BLaER1 (cell line): ENCODE measurements around the gene ADTRP.
"Not testable (repeated sequence)": the region's sequence is repeated elsewhere in the genome, so short reads cannot be mapped to it uniquely, and the experiment has no call there.

Experiments used
- H3K27ac ChIP-seq: shearing (Covaris generic); formaldehyde crosslinking; 2 replicates; pipeline ENCODE4 v1.8.1; 2022
- H3K27me3 ChIP-seq: shearing (Covaris generic); formaldehyde crosslinking; 2 replicates; pipeline ENCODE4 v1.8.1; 2022
- H3K36me3 ChIP-seq: shearing (Covaris generic); formaldehyde crosslinking; 2 replicates; pipeline ENCODE4 v1.8.1; 2022
- H3K4me1 ChIP-seq: shearing (Covaris generic); formaldehyde crosslinking; 2 replicates; pipeline ENCODE4 v1.8.1; 2022
- H3K4me2 ChIP-seq: shearing (Covaris generic); formaldehyde crosslinking; 2 replicates; pipeline ENCODE4 v1.8.1; 2022
- H3K4me3 ChIP-seq: shearing (Covaris generic); formaldehyde crosslinking; 2 replicates; pipeline ENCODE4 v1.8.1; 2022
- H3K9ac ChIP-seq: shearing (Covaris generic); formaldehyde crosslinking; 2 replicates; pipeline ENCODE4 v1.8.1; 2022
- H3K9me3 ChIP-seq: shearing (Covaris generic); formaldehyde crosslinking; 2 replicates; pipeline ENCODE4 v1.8.1; 2022
- H4K20me1 ChIP-seq: shearing (Covaris generic); formaldehyde crosslinking; 2 replicates; pipeline ENCODE4 v1.8.1; 2022
- Cebpa-rat ChIP-seq: shearing (Covaris generic); IDR thresholded peaks from 2 replicates; pipeline ENCODE4 v1.8.1; 2022

Gene ADTRP

DNA sequence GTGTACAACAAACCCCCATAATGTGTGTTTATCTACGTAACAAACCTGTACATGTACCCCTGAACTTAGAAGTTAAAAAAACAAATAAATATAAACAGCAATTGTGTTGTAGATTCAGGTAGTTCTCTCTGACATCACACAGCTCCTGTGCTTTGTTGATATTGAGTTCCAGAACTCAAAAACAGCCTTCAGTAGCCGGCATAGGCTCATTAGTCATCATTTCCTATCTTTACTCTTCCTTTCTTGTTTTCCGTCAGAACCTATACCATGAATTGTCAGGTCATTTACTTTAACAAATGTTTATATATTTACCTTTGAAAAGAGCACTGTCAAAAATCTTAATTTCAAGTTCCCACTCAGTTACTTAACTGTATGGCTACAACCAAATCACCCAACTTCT is 88.8 kb downstream of the ADTRP start:
- H3K4me2 ChIP-seq = no peak overlapping the region
- H3K4me3 ChIP-seq = no peak overlapping the region
- H3K9me3 ChIP-seq = peaks cover 19% of the 10 kb centered on the region
- H3K27ac ChIP-seq = no peak overlapping the region
- H3K9ac ChIP-seq = no peak overlapping the region
- H3K36me3 ChIP-seq = no peaks in the 10 kb centered on the region
- H4K20me1 ChIP-seq = no peaks in the 10 kb centered on the region
- H3K27me3 ChIP-seq = no peaks in the 10 kb centered on the region
- no peak for TF ChIP-seq Cebpa-rat
- peaks cover 14% of the 10 kb centered on the region for H3K4me1 ChIP-seq

DNA sequence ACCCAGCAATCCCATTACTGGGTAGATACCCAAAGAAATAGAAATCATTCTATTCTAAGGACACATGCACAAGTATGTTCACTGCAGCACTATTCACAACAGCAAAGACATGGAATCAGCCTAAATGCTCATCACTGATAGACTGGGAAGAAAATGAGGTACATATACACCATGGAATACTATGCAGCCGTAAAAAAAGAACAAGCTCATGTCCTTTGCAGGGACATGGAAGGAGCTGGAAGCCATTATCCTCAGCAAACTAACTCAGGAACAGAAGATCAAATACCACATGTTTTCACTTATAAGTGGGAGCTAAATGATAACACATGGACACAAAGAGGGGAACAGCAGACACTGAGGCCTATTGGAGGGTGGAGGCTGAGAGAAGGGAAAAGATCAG is 89.2 kb downstream of the ADTRP start:
- H3K9me3 ChIP-seq = peaks cover 19% of the 10 kb centered on the region
- not testable (repeated sequence) for H3K4me3 ChIP-seq, H3K4me2 ChIP-seq, H3K36me3 ChIP-seq, H3K9ac ChIP-seq, H3K27me3 ChIP-seq, H4K20me1 ChIP-seq, H3K27ac ChIP-seq
- peaks cover 14% of the 10 kb centered on the region for H3K4me1 ChIP-seq

DNA sequence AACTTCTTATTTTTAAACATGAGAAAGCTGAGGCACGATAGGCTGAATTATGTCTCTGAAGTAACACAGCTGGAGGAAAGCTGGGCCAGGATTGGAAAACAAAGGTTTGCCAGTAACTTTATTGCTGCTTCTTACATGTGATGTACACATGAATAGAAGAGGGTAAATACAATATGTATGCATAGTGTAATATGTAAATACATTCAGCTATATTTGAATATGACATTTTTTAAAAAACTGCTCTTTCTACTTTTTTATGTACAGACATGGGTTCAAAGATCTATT is 90.2 kb downstream of the ADTRP start:
- H3K36me3 ChIP-seq = no peaks in the 10 kb centered on the region
- TF ChIP-seq Cebpa-rat = no peak
- no peak overlapping the region for H3K27ac ChIP-seq
- H3K4me1 ChIP-seq = peaks cover 13% of the 10 kb centered on the region
- H3K4me2 ChIP-seq = no peak overlapping the region
- H3K27me3 ChIP-seq = no peaks in the 10 kb centered on the region
- H3K9me3 ChIP-seq = peaks cover 19% of the 10 kb centered on the region
- no peak overlapping the region for H3K9ac ChIP-seq
- no peaks in the 10 kb centered on the region for H4K20me1 ChIP-seq
- H3K4me3 ChIP-seq = no peak overlapping the region

DNA sequence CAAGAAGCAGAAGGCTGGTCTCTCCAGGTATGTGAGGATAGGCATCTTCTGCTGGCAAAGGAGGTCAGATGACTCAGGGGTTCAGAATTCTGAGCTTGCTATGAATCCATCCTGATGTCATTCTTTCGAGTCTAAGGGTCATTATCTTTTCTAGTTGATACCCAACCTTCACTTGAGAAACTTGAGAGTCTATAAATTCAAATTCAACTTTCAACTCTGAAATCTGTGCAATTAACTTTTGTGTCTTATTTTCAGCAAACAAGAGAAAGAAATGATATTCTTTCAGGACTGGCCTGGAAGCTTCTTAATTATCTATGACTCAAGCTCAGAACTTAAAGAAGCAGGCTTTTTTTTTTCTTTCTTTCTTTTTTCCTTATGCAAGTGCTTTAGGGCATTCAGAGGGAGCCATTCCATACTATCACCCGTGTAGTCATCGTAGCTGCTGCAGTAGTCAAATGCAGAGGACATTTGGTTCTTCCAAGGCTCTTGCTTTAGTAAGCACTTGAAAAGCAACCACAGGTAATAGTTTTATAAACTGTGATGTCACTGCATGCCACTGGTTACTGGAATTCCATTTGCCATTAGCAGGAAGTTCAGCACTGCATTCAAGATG is 93.0 kb downstream of the ADTRP start:
- H3K27me3 ChIP-seq = no peaks in the 10 kb centered on the region
- H3K4me1 ChIP-seq = no peaks in the 10 kb centered on the region
- H3K9me3 ChIP-seq = peaks cover 21% of the 10 kb centered on the region
- H3K4me3 ChIP-seq = no peak overlapping the region
- no peak overlapping the region for H3K27ac ChIP-seq
- no peak overlapping the region for H3K4me2 ChIP-seq
- no peaks in the 10 kb centered on the region for H3K36me3 ChIP-seq
- no peak for TF ChIP-seq Cebpa-rat
- no peaks in the 10 kb centered on the region for H4K20me1 ChIP-seq
- no peak overlapping the region for H3K9ac ChIP-seq

DNA sequence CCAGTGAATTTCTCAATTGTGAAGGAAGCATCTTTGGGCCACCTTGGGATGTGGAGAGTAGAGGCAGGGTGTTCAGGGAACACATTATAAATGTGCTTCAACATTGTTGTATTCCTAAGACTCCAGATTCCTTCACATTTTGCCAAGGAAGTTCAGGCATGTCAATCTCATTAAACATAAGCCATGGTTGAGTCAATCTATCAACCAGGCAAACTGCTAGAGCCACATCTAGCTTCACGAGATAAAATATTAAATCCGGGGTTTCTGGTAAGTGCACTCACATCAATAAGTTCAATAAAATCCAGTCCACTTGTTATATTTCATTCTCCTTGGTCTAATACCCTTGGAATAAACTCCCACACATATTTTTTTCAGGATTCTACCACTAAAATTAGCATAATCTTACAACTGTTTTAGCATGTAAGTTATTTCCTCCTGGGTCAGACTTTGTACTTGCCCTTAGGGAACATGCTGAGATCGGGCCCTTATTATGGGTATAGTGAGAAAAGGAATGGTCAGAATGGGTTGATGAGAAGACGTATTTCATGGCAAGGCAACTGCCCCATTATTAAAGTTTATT is 93.6 kb downstream of the ADTRP start:
- no peak for TF ChIP-seq Cebpa-rat
- no peaks in the 10 kb centered on the region for H3K4me1 ChIP-seq
- no peaks in the 10 kb centered on the region for H3K36me3 ChIP-seq
- no peaks in the 10 kb centered on the region for H4K20me1 ChIP-seq
- H3K27me3 ChIP-seq = no peaks in the 10 kb centered on the region
- no peak overlapping the region for H3K9ac ChIP-seq
- peaks cover 27% of the 10 kb centered on the region for H3K9me3 ChIP-seq
- no peak overlapping the region for H3K27ac ChIP-seq
- H3K4me3 ChIP-seq = no peak overlapping the region
- H3K4me2 ChIP-seq = no peak overlapping the region

DNA sequence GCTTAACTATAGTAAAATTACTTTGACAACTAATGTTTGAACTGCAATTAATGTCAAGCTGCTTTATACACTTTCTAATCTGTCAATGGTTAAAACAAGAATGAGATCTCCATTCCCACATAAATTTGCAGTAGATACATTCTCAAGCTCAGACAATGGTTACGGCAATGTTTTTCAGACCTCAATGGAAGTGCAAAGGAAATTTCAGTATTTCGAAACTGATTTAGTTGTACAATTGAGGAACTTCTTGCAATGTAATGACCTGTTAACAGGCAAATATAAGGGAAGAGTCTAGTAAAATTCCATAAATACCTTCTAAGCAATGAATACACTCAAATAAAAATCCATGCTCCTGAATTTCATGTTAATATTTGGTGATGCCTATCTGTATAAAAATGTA is 94.7 kb downstream of the ADTRP start:
- H3K27ac ChIP-seq = no peak overlapping the region
- H4K20me1 ChIP-seq = no peaks in the 10 kb centered on the region
- H3K9me3 ChIP-seq = peaks cover 22% of the 10 kb centered on the region
- H3K36me3 ChIP-seq = no peaks in the 10 kb centered on the region
- no peak overlapping the region for H3K4me3 ChIP-seq
- H3K4me2 ChIP-seq = no peak overlapping the region
- TF ChIP-seq Cebpa-rat = no peak
- H3K27me3 ChIP-seq = no peaks in the 10 kb centered on the region
- H3K9ac ChIP-seq = no peak overlapping the region
- no peaks in the 10 kb centered on the region for H3K4me1 ChIP-seq

DNA sequence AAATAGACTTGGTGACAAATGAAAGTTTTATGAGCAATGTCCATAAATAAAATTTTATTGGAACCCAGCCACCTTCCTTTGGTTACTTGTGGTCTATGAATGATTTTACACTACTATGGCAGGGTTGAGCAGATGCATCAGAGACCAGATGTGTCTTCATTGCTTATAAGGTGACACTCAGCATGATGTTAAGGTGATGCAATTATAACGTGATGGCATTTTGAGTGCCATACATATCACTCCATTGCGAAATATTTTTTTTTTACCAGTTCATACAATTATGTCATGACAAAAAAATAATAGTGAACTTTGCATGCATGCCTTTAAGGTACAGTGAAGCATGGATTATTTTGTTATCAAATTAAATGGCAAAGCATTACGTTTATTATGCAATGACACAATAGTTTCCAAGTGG is 96.0 kb downstream of the ADTRP start:
- TF ChIP-seq Cebpa-rat = no peak; the same call in 1 of the 2 replicates
- no peak overlapping the region for H3K9ac ChIP-seq
- H3K27me3 ChIP-seq = no peaks in the 10 kb centered on the region
- H3K27ac ChIP-seq = no peak overlapping the region
- no peaks in the 10 kb centered on the region for H3K4me1 ChIP-seq
- no peaks in the 10 kb centered on the region for H3K36me3 ChIP-seq
- H3K4me3 ChIP-seq = no peak overlapping the region
- no peak overlapping the region for H3K4me2 ChIP-seq
- H3K9me3 ChIP-seq = peaks cover 22% of the 10 kb centered on the region
- H4K20me1 ChIP-seq = no peaks in the 10 kb centered on the region

DNA sequence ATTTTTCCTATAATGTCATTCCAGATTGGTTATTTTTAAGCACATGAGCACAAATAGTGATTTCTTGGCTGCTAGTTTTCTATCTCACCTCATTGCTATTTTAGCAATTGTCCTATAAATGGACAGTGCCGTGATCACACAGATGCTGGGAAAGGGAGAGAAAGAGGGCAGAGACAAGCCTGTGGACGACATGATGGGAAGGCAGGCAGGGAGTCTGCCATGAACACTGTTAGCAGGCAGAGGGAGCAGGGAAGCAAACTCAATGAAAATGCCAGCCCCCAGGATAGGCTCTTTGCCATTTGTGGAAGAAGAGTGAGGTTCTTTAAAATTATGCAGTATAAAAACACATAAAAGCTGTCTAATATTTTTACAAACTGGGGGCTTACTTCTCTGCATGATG is 96.8 kb downstream of the ADTRP start:
- H3K9ac ChIP-seq = no peak overlapping the region
- no peaks in the 10 kb centered on the region for H3K4me1 ChIP-seq
- no peaks in the 10 kb centered on the region for H3K27me3 ChIP-seq
- no peak overlapping the region for H3K4me2 ChIP-seq
- no peak overlapping the region for H3K27ac ChIP-seq
- TF ChIP-seq Cebpa-rat = no peak
- peaks cover 22% of the 10 kb centered on the region for H3K9me3 ChIP-seq
- H4K20me1 ChIP-seq = no peaks in the 10 kb centered on the region
- H3K4me3 ChIP-seq = no peak overlapping the region
- no peaks in the 10 kb centered on the region for H3K36me3 ChIP-seq

DNA sequence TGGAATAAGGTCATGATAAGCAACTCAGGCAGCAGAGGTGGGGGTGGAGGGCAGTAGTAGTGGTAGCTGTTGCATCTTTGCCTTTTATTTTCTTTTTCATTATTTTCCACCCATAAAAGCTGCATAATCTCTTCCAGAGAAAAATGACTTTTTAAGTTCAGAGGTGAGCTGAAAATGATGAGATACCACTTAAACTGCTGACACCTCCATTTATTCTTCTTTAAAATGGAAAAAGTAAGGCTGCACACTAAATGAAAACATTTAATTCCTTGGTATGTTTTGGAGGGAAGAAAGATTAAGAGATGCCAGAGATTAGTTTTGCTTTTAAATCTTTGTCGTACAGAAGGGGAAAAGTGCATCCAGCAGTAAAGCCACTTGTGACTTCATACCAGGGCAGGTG is 97.2 kb downstream of the ADTRP start:
- Histone ChIP-seq H3K27ac (no peak overlapping the region), H4K20me1 (no peaks in the 10 kb centered on the region), H3K27me3 (no peaks in the 10 kb centered on the region), H3K4me3 (no peak overlapping the region), H3K9me3 (peaks cover 22% of the 10 kb centered on the region), H3K4me2 (no peak overlapping the region), H3K9ac (no peak overlapping the region), H3K4me1 (no peaks in the 10 kb centered on the region), H3K36me3 (no peaks in the 10 kb centered on the region)
- TF ChIP-seq Cebpa-rat = no peak

DNA sequence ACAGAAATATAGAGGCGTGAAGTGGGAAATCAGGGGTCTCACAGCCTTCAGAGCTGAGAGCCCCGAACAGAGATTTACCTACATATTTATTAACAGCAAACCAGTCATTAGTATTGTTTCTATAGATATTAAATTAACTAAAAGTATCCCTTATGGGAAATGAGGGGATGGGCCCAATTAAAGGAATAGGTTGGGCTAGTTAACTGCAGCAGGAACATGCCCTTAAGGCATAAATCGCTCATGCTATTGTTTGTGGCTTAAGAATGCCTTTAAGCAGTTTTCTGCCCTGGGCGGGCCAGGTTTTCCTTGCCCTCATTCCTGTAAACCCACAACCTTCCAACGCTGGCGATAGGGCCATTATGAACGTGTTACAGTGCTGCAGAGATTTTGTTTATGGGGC is 98.1 kb downstream of the ADTRP start:
- H3K4me2 ChIP-seq, H3K4me1 ChIP-seq, H3K36me3 ChIP-seq, H4K20me1 ChIP-seq, H3K27me3 ChIP-seq, H3K4me3 ChIP-seq, H3K9ac ChIP-seq, H3K27ac ChIP-seq: not testable (repeated sequence)
- H3K9me3 ChIP-seq = peaks cover 22% of the 10 kb centered on the region

DNA sequence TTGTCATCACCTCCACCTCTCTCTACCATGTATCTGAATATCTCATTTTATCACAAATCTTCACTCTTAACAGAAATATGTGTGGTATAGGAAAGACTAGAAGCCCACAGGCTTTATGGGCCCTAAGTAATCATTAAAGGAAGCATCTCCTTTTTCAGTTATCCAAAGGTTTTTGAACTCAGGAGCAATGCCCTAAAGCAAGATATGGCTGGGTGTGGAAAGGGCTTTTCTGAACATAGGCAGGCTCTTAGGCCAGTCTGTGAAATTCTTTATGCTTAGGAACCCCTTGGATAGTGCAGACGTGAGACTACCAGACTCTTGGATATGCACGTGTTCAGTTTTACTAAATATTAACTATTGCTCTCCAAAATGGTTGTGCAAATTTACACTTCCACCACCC is 99.5 kb downstream of the ADTRP start:
- H3K27me3 ChIP-seq = no peaks in the 10 kb centered on the region
- TF ChIP-seq Cebpa-rat = no peak
- no peaks in the 10 kb centered on the region for H3K4me1 ChIP-seq
- peaks cover 22% of the 10 kb centered on the region for H3K9me3 ChIP-seq
- no peaks in the 10 kb centered on the region for H4K20me1 ChIP-seq
- H3K4me3 ChIP-seq = no peak overlapping the region
- no peak overlapping the region for H3K27ac ChIP-seq
- no peaks in the 10 kb centered on the region for H3K36me3 ChIP-seq
- H3K4me2 ChIP-seq = no peak overlapping the region
- no peak overlapping the region for H3K9ac ChIP-seq
